Stimulated activated CD4-positive, alpha-beta T cell treated with anti-CD3 and anti-CD28 coated beads, Interleukin-15, amount 100 ng/mL, for 1 hour (primary cell): ENCODE measurements around the gene DGAT2.
A peak's percentile ranks its signal among the peaks of the same experiment; 100 is the strongest.

Experiments used
- DNase-seq, 2 donors: peaks; one replicate each; pipeline ENCODE4 v3.0.0-alpha.2; 2020; ENCODE audit warnings: low read depth in 1 of 2, low spot score in 1 of 2

The DGAT2 gene

GRCh38 chr11:75800136-75800675 lies 31.6 kb downstream of the DGAT2 start:
- DNase-seq, result no peak

GRCh38 chr11:75800728-75801361 lies 32.3 kb downstream of the DGAT2 start:
- DNase-seq, result no peak

- no peak for DNase-seq
Measured at GRCh38 chr11:75801362-75802020, 32.9 kb downstream of the DGAT2 start.

GRCh38 chr11:75802021-75802912 lies 33.7 kb downstream of the DGAT2 start:
- no peak for DNase-seq

GRCh38 chr11:75802913-75803820 lies 34.6 kb downstream of the DGAT2 start:
- DNase-seq, result peak; percentile 31 to 36

- no peak for DNase-seq
Measured at GRCh38 chr11:75809111-75809510, 40.5 kb downstream of the DGAT2 start.

GRCh38 chr11:75809991-75810390 lies 41.4 kb downstream of the DGAT2 start:
- no peak for DNase-seq

GRCh38 chr11:75810637-75811390 lies 42.2 kb downstream of the DGAT2 start:
- DNase-seq, result no peak

GRCh38 chr11:75811485-75811884 lies 42.9 kb downstream of the DGAT2 start:
- no peak for DNase-seq

GRCh38 chr11:75812542-75813040 lies 44.0 kb downstream of the DGAT2 start:
- no peak for DNase-seq

- no peak for DNase-seq
Measured at GRCh38 chr11:75813124-75813523, 44.5 kb downstream of the DGAT2 start.

GRCh38 chr11:75813622-75814039 lies 45.1 kb downstream of the DGAT2 start:
- no peak for DNase-seq

- DNase-seq, result no peak
Measured at GRCh38 chr11:75814363-75814676, 45.7 kb downstream of the DGAT2 start.

GRCh38 chr11:75814677-75815344 lies 46.2 kb downstream of the DGAT2 start, which contains the start of gene UVRAG:
UVRAG (plus strand) TSS chr11:75815210; CDS start chr11:75815408, 198 bp downstream.
- peak; percentile 91 to 97 for DNase-seq

- peak in 1 of 2 donors; percentile 20 for DNase-seq
Measured at GRCh38 chr11:75815345-75816168, 47.0 kb downstream of the DGAT2 start.

- DNase-seq, result no peak
Measured at GRCh38 chr11:75816561-75817239, 48.1 kb downstream of the DGAT2 start.

GRCh38 chr11:75820645-75821044 lies 52.1 kb downstream of the DGAT2 start:
- no peak for DNase-seq

- no peak for DNase-seq
Measured at GRCh38 chr11:75821202-75821601, 52.6 kb downstream of the DGAT2 start.
